Esophagus muscularis mucosa (tissue), 4 donors: Measurements from ENCODE around the gene P2RY6. TPM values are rescaled to one million over a fixed set of nuclear protein-coding genes. Genes with fewer than 3 reads are reported as not detected.
A peak's percentile ranks its signal among the peaks of the same experiment; 100 is the strongest.

Source experiments
- DNase-seq: peaks from one replicate; pipeline ENCODE4 v3.0.0-alpha.2; 2017; ENCODE audit errors: extremely low spot score
- H3K27ac ChIP-seq, 4 donors: fragments of 200-600 bp; sonication (generic); replicated peaks in 1 of 4; 1 replicate in 3 of 4; 2 replicates in 1 of 4; pipeline ENCODE4 v1.5.1; 2016 to 2019; ENCODE audit warnings: mild to moderate bottlenecking in 1 of 4
- H3K27me3 ChIP-seq, 4 donors: fragments of 200-600 bp; sonication (generic); one replicate each; pipeline versions ENCODE4 v1.5.1 to v1.6.0; 2016 to 2019
- H3K36me3 ChIP-seq, 4 donors: fragments of 200-600 bp; sonication (generic); one replicate each; pipeline ENCODE4 v1.5.1; 2016 to 2019
- H3K4me1 ChIP-seq, 4 donors: fragments of 200-600 bp; sonication (generic); one replicate each; pipeline ENCODE4 v1.5.1; 2016 to 2019
- H3K4me3 ChIP-seq, 4 donors: fragments of 200-600 bp; sonication (generic); 1 replicate in 2 of 4; 2 replicates in 2 of 4; pipeline ENCODE4 v1.5.1; 2016 to 2019; ENCODE audit warnings: mild to moderate bottlenecking in 4 of 4, moderate library complexity in 1 of 4
- H3K9me3 ChIP-seq, 4 donors: fragments of 200-600 bp; sonication (generic); 1 replicate in 3 of 4; 2 replicates in 1 of 4; pipeline ENCODE4 v1.5.1; 2016 to 2019
- CTCF ChIP-seq, 3 experiments: fragments of 200-600 bp in 2 of 3; fragments of 450-650 bp in 1 of 3; sonication (generic) in 2 of 3; IDR thresholded peaks; one replicate each; pipeline ENCODE4 v1.5.1; 2017 to 2019; ENCODE audit warnings: antibody characterized with exemption in 3 of 3, mild to moderate bottlenecking in 2 of 3, moderate library complexity in 1 of 3
- EP300 ChIP-seq: sonication (generic); formaldehyde crosslinking; IDR thresholded peaks from one replicate; pipeline ENCODE4 v1.6.1; 2017; ENCODE audit warnings: antibody characterized with exemption
- POLR2A ChIP-seq: fragments of 450-650 bp; IDR thresholded peaks from one replicate; pipeline ENCODE4 v1.6.1; 2017; ENCODE audit warnings: antibody characterized with exemption, moderate library complexity, mild to moderate bottlenecking, low read depth
- POLR2AphosphoS5 ChIP-seq, 2 donors: sonication (generic); formaldehyde crosslinking; IDR thresholded peaks; one replicate each; pipeline ENCODE4 v1.6.1; 2017; ENCODE audit warnings: antibody characterized with exemption in 2 of 2
- WGBS: methylation state at CpG from one replicate; pipeline ENCODE4 v1.1.5; 2018; 5-methylcytosine and 5-hydroxymethylcytosine counted together
- intact Hi-C: fragments of 100-400 bp; cut with DNase I; formaldehyde crosslinking; loops from one replicate; pipeline ENCODE4 v1.15.1; 2023
- total RNA-seq, 4 donors: library from RNA; depleted of rRNA; stranded (reverse); fragments of >200 nt; gene quantifications; one replicate each; pipeline versions ENCODE4 v1.1.0 to v1.2.1, GENCODE V29; 2016

Gene P2RY6
- total RNA-seq, 4 donors from 2014 or later: 1.6 to 4.8 (median 2.4) TPM

- 49% methylated on average over 8 of the region's 8 CpGs for WGBS
- Histone ChIP-seq H3K4me1 (peaks cover 100% of the 10 kb centered on the region in 4 donors), H3K27me3 (no peaks in the 10 kb centered on the region), H3K36me3 (no peaks in the 10 kb centered on the region), H3K27ac (peak overlapping the region; percentile 94 to 100 (median 97)), H3K4me3 (peak overlapping the region in 1 of 4 donors; percentile 13), H3K9me3 (no peaks in the 10 kb centered on the region)
- TF ChIP-seq EP300 (no peak), CTCF (IDR thresholded peaks at IDR 0.05) (no peak), POLR2AphosphoS5 (IDR thresholded peaks at IDR 0.05) (no peak), POLR2A (no peak)
- DNase-seq: no peak
- intact Hi-C loops: no loop called here
These were observed 46.4 kb downstream of the P2RY6 start for GRCh38 chr11:73318501-73319011.

GRCh38 chr11:73320763-73321603, 48.8 kb downstream of the P2RY6 start:
- Histone ChIP-seq H3K4me1 (peaks cover 100% of the 10 kb centered on the region in 4 donors), H3K27me3 (no peaks in the 10 kb centered on the region), H3K4me3 (no peak overlapping the region), H3K36me3 (no peaks in the 10 kb centered on the region), H3K27ac (peak overlapping the region; percentile 94 to 100 (median 97)), H3K9me3 (no peaks in the 10 kb centered on the region)
- TF ChIP-seq EP300: no peak
- intact Hi-C loops: no loop called here
- 39% methylated on average over 7 of the region's 10 CpGs for WGBS
- no peak for DNase-seq

- DNase-seq: no peak
- no peaks in the 10 kb centered on the region for H3K36me3 ChIP-seq
- intact Hi-C loops: no loop called here
These were observed 49.7 kb downstream of the P2RY6 start for GRCh38 chr11:73321604-73322381.

GRCh38 chr11:73322382-73323306, 50.5 kb downstream of the P2RY6 start:
- Histone ChIP-seq H3K27ac (peak overlapping the region; percentile 94 to 100 (median 97)), H3K4me3 (peak overlapping the region in 2 of 4 donors; percentile 29 to 41), H3K36me3 (no peaks in the 10 kb centered on the region), H3K4me1 (peaks cover 99 to 100% (median 100%) of the 10 kb centered on the region in 4 donors), H3K9me3 (no peaks in the 10 kb centered on the region), H3K27me3 (no peaks in the 10 kb centered on the region)
- 52% methylated on average over 7 of the region's 7 CpGs for WGBS
- TF ChIP-seq POLR2AphosphoS5 (IDR thresholded peaks at IDR 0.05) (peak; percentile 12 to 19), EP300 (no peak)
- intact Hi-C loops: no loop called here
- DNase-seq: no peak

More at GRCh38 chr11:73321604-73322381, 49.7 kb downstream of the P2RY6 start:
- TF ChIP-seq CTCF (IDR thresholded peaks at IDR 0.05): no peak
- peak in 1 of 2 donors; percentile 13 for TF ChIP-seq POLR2AphosphoS5 (IDR thresholded peaks at IDR 0.05)
- Histone ChIP-seq H3K27me3 (no peaks in the 10 kb centered on the region), H3K4me3 (no peak overlapping the region), H3K9me3 (no peaks in the 10 kb centered on the region), H3K27ac (peak overlapping the region; percentile 94 to 100 (median 97)), H3K4me1 (peaks cover 100% of the 10 kb centered on the region in 4 donors)
- 21% methylated on average over 10 of the region's 10 CpGs for WGBS

GRCh38 chr11:73323464-73323863, 51.3 kb downstream of the P2RY6 start:
- Histone ChIP-seq H3K9me3 (no peaks in the 10 kb centered on the region), H3K36me3 (no peaks in the 10 kb centered on the region), H3K4me1 (peaks cover 97 to 100% (median 100%) of the 10 kb centered on the region in 4 donors), H3K27ac (peak overlapping the region; percentile 94 to 100 (median 97)), H3K4me3 (peak overlapping the region; percentile 17 to 41 (median 28)), H3K27me3 (no peaks in the 10 kb centered on the region)
- peak; percentile 69 to 75 for TF ChIP-seq POLR2AphosphoS5 (IDR thresholded peaks at IDR 0.05)
- no peak for TF ChIP-seq POLR2A
- WGBS: 14% methylated on average over 9 of the region's 14 CpGs
- intact Hi-C loops: no loop called here
- DNase-seq: no peak
